Colon (tissue), 2 donors: Measurements from ENCODE around the gene PIK3R6.
"Not testable (repeated sequence)": the region's sequence is repeated elsewhere in the genome, so short reads cannot be mapped to it uniquely, and the experiment has no call there.

Experiments used
- FAIRE-seq: peaks from 2 replicates; lab custom pipeline; 2012; peaks lifted over from hg19 to GRCh38; lab: Jason Lieb, UNC
- donor health status: control.
- donor health status: control.

The PIK3R6 gene

GRCh38 chr17:8823279-8823678 lies 44.2 kb downstream of the PIK3R6 start:
- no peak for FAIRE-seq

- no peak for FAIRE-seq
Measured at GRCh38 chr17:8822401-8823035, 45.0 kb downstream of the PIK3R6 start.

- no peak for FAIRE-seq
Measured at GRCh38 chr17:8821446-8822105, 45.9 kb downstream of the PIK3R6 start.

GRCh38 chr17:8820311-8821010 lies 47.0 kb downstream of the PIK3R6 start:
- FAIRE-seq, result no peak

- FAIRE-seq, result no peak
Measured at GRCh38 chr17:8818654-8819330, 48.7 kb downstream of the PIK3R6 start.

- no peak for FAIRE-seq
Measured at GRCh38 chr17:8818047-8818446, 49.4 kb downstream of the PIK3R6 start.

GRCh38 chr17:8806926-8807550 lies 60.4 kb downstream of the PIK3R6 start:
- FAIRE-seq, result no peak

DNA sequence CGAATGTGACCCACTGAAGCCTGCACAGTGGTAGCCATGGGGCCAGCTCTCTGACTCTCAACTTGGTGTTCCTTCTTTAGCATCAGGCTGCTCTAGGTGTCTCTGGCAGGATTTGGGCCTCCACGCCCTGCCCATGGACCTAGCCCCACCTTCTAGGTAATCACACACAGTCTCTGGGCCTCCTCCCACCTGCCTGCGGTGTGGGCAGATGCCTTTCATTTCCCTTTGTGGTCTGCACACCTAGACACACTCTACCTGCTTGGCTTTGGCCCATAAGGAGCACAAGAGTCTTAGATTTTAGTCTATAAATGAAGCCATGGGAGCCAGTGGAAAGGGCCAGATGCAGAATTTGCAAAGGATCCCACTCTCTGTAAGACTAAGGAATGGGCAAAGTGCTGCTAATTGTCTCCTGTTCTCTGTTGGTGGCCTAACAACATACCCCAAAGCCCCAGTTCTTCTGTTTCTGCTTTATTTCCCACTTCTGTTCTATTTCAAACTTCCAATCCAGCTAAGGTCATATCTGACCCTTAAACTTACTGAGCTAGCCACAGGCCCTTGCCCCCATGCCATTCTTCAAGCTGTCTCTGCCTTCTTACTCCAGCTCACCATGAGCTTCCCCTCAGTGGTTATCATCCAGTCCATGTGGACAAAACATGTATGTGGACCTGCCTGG lies 61.1 kb downstream of the PIK3R6 start:
- no peak for FAIRE-seq

DNA sequence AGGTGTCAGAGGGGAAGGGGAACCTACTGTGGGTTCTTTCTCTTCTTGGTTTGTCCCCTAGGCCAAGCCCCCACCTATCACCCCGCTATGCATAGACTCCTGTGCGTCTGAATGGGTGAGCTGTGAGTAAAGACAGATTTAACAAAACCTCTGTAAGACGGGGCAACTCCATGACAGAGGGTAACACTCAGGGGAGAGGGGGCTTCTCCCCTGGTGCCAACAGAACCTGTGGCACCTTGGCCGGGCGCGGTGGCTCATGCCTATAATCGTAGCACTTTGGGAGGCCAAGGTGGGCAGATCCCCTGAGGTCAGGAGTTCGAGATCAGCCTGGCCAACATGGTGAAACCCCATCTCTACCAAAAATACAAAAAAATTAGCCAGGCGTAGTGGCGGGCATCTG lies 62.1 kb downstream of the PIK3R6 start:
- FAIRE-seq, result not testable (repeated sequence)

- no peak for FAIRE-seq
Measured at GRCh38 chr17:8803531-8804420, 63.7 kb downstream of the PIK3R6 start.

DNA sequence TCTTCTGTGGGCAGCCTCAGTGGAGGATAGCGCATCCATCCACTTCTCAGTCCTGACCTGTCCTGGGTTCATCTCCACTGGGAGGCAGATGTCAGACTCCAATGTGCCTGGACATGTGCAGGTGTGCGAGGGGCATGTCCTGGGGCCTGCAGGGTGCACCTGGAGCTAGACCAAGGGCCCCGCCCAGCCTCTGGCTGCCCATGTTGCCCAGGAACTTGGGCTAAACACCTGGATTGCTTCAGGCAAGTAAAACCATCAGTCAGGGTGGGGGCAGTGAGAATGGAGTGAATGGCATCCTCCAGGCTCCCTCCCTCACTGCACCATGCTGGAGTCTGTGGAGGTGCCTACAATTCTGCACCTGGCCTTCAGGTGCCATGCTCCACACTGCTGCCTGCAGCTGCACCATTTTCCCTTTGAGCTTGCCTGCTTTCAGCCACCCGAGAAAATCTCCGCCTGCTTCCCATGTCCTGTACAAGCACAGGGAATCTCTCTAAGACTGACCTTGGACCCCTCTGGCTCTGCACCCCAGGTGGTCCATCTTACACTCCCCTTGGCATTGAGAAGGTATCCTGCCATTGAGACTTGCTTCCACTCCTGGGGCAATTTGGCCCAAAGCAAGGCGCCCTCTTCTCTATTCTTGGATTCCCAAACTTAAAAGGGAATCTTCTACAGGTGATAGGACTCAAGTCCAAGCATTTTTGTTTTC lies 66.2 kb downstream of the PIK3R6 start:
- FAIRE-seq, result no peak

- FAIRE-seq, result no peak
Measured at GRCh38 chr17:8800656-8801055, 66.8 kb downstream of the PIK3R6 start.

DNA sequence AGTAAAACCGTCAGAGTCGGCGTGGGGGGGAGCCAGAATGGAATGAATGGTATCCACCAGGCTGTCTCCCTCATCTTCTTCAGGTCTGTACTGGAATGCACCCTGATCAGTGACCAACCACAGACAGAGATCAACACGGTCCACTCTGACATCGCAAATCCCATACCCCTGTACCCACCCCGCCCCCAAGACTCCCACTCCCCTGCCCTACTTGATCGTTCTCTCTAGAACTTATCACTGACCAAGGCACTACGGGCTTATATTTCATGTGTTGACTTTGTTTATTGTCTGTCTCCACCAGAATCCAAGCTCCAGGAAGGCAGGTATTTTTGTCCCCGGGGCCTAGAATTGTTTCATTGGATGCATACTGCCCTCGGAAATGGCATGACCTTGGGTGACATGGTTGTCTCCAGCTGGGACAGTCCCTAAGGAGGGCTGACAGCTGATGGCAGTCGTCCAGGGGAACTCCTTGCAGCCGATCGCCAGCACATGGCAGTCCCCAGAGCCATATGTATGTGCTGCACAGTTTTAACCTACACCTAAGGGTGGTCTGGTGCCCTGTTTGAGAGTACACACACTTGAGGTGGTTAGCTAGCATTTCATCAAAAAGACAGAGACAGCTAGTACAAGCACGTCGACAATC lies 67.8 kb downstream of the PIK3R6 start:
- no peak for FAIRE-seq

GRCh38 chr17:8798846-8799569 lies 68.5 kb downstream of the PIK3R6 start, which contains the start of gene MFSD6L:
MFSD6L (minus strand) TSS chr17:8799365; CDS start chr17:8799120, 245 bp downstream.
- FAIRE-seq, result no peak

DNA sequence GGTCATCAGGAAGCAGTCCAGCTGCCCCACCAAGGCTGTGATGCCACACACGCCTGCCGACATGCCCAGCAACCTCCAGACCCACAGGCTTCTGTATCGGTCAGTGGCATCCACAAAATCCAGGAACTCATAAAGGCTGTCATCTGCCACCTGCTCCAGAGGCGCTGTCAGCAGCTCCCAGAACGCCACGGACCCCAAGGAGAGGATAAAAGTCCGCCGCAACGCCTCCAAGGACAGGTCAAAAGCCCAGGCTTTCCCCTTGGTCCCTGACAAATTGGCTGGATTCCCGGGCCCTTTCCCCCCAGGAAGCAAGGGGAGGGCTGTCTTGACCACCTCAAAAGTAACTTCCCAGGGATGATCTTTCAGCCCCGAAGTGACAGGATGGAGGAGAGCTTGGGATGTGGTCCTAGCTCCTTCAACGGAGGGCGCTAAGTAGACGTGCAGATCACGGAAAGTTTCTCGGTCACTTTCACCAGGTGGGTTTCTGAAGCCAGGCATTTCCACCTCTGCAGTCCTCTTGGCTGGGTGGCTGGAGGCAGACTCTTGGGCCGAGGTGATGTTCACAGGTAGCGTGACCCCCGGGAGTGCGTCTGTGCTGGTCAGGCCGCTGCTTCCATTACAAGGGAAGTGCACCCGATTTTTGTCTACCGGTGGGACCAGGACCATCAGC lies 69.2 kb downstream of the PIK3R6 start:
- FAIRE-seq, result no peak

GRCh38 chr17:8797621-8798175 lies 69.8 kb downstream of the PIK3R6 start:
- no peak for FAIRE-seq

DNA sequence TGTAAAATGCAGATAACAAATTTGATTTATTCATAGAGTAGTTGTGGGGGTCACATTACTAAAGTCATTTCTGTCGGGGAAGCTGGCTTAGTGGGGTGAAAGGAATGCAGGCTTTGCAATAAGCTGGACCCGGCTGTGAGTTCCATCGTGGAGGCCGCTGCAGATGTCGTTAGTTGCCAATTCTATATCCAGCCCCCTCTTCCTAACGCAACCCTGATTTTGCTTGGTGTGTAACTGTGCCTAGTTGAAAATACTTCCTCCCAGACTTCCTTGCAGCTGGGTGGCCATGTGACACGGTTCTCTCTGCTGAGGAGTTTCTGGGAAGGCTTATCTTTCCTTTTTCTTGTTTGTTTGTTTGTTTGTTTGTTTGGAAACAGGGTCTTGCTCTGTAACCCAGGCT lies 72.8 kb downstream of the PIK3R6 start:
- no peak for FAIRE-seq

DNA sequence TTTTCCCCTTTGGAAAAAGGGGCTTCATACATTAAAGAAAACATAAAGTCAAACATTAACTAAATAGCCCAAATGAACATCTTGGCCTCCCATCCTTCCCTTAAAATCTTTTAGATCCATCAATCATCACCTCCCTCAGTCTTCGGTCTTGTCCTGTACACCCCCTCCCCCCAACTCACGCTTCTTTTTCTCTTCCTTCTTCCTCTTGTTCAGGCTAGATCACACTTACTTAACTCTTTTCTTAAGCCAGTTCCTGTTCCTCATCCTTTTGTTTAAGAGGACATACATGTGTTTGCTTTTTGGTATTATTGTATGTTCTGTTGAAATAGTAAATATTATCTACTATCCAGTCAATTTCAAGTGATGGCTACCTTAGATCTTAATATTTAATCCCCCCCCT lies 73.8 kb downstream of the PIK3R6 start:
- FAIRE-seq, result no peak
